SH-SY5Y (cell line): ENCODE results near the gene NRG2.

ENCODE experiments used
- GATA2 ChIP-seq: IDR thresholded peaks from 2 replicates; pipeline ENCODE4 v1.6.1; 2011; ENCODE audit warnings: mild to moderate bottlenecking, low read depth, low read length
- GATA3 ChIP-seq: IDR thresholded peaks from 2 replicates; pipeline ENCODE4 v1.6.1; 2011; ENCODE audit warnings: low read depth, mild to moderate bottlenecking, low read length, moderate library complexity

GRCh38 chr5:139836469-139837208 is 206.5 kb downstream of the NRG2 start:
- TF ChIP-seq GATA3 (no peak), GATA2 (no peak)
